GOT3 (cell line): ENCODE results near the gene ANKRD29.
"Not testable (repeated sequence)": the region's sequence is repeated elsewhere in the genome, so short reads cannot be mapped to it uniquely, and the experiment has no call there.

Source experiments
- DNase-seq: peaks from one replicate; lab custom pipeline; 2025; ENCODE audit warnings: mixed read lengths; lab: John Stamatoyannopoulos, UW

ANKRD29 gene

GRCh38 chr18:23616258-23616657 is 46.5 kb downstream of the ANKRD29 start:
- DNase-seq: no peak

GRCh38 chr18:23614891-23615290 is 47.8 kb downstream of the ANKRD29 start:
- DNase-seq: no peak

- no peak for DNase-seq
These were observed 48.3 kb downstream of the ANKRD29 start for GRCh38 chr18:23614413-23614812.

GRCh38 chr18:23613091-23613475 is 49.6 kb downstream of the ANKRD29 start:
- DNase-seq: not testable (repeated sequence)

GRCh38 chr18:23612434-23613090 is 50.1 kb downstream of the ANKRD29 start:
- no peak for DNase-seq

GRCh38 chr18:23609390-23610023 is 53.2 kb downstream of the ANKRD29 start:
- DNase-seq: no peak

GRCh38 chr18:23608211-23608610 is 54.5 kb downstream of the ANKRD29 start:
- no peak for DNase-seq

GRCh38 chr18:23605941-23606340 is 56.8 kb downstream of the ANKRD29 start:
- no peak for DNase-seq

- no peak for DNase-seq
These were observed 62.9 kb downstream of the ANKRD29 start for GRCh38 chr18:23599809-23600208.

- no peak for DNase-seq
These were observed 66.5 kb downstream of the ANKRD29 start for GRCh38 chr18:23596183-23596582.

- DNase-seq: no peak
These were observed 67.1 kb downstream of the ANKRD29 start for GRCh38 chr18:23595591-23595990.

GRCh38 chr18:23593720-23594119 is 69.0 kb downstream of the ANKRD29 start:
- DNase-seq: no peak

GRCh38 chr18:23592911-23593310 is 69.8 kb downstream of the ANKRD29 start:
- no peak for DNase-seq

GRCh38 chr18:23591011-23591410 is 71.7 kb downstream of the ANKRD29 start:
- DNase-seq: no peak

- DNase-seq: no peak
These were observed 73.7 kb downstream of the ANKRD29 start for GRCh38 chr18:23588836-23589560.

GRCh38 chr18:23587220-23587642 is 75.5 kb downstream of the ANKRD29 start:
- DNase-seq: no peak

- peak; percentile 78 for DNase-seq
These were observed 76.2 kb downstream of the ANKRD29 start, which contains the start of gene NPC1 for GRCh38 chr18:23586249-23587196. TSS of gene NPC1 (minus strand) at chr18:23586506. CDS start at chr18:23586343, 163 bp downstream.

- DNase-seq: no peak
These were observed 76.8 kb downstream of the ANKRD29 start for GRCh38 chr18:23585897-23586248.

- no peak for DNase-seq
These were observed 77.5 kb downstream of the ANKRD29 start for GRCh38 chr18:23585007-23585871.

GRCh38 chr18:23584019-23584983 is 78.4 kb downstream of the ANKRD29 start:
- DNase-seq: no peak
